Activated CD4-positive, alpha-beta T cell treated with anti-CD3 and anti-CD28 coated beads, Interleukin-2, amount 50 U/mL, for 4 hours (primary cell): ENCODE results near the gene DGAT2L6.

Experiments
- DNase-seq, 2 experiments: peaks; one replicate each; pipeline ENCODE4 v3.0.0-alpha.2; 2020

The DGAT2L6 gene, protein sequence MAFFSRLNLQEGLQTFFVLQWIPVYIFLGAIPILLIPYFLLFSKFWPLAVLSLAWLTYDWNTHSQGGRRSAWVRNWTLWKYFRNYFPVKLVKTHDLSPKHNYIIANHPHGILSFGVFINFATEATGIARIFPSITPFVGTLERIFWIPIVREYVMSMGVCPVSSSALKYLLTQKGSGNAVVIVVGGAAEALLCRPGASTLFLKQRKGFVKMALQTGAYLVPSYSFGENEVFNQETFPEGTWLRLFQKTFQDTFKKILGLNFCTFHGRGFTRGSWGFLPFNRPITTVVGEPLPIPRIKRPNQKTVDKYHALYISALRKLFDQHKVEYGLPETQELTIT

DNA sequence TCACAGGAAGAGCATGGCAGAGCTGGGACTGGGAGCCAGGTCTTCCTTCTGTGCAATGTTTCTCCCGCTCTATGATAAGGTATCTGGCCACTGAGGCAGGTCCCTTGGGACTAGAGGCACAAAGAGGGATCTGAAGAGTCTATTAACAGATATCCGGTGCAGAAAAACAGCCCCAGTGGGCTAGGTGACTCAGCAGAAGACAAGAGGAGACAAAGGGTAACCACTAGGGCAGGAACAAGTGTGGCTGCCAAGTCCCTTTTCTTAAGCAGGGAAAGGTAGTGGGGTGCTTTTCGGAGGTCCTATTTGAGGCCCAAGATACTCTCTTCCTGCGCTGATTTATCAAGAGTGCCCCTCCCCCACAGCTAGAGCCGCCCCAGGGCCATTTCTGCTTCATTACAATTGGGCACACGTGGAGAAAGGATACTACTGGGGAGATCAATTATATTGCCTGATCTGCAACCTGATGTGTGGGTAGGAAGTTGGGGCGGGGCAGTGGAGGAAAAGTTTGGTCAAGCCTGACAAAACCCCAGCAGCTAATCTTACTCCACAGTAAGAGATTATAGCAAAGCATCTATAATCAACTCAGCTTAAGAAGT, at the start of gene DGAT2L6:
TSS of gene DGAT2L6 (plus strand) at position 546 of the 596 bp plus-strand sequence. CDS start 100 bp downstream, outside the sequence.
- DNase-seq: no peak

DNA sequence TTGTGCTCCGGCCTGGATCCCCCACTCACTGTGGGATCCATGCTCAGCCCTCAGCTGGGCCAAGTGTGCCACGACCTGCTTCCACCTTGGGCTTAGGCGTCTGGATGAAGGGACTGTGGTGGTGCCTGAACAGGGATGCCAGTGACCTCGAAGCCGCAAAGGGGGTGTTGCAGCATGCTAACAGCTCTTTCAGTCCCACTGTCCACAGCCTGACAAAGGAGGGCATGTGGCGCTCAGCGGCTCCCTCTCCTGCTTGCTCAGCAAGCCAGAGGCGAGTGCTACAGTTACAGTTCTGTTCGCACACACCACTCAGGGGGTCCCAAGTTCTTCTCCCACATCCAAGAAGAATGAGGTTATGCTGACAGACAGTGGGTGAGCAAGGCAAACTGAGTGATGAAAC, 49.2 kb upstream of the DGAT2L6 start:
- DNase-seq: no peak

DNA sequence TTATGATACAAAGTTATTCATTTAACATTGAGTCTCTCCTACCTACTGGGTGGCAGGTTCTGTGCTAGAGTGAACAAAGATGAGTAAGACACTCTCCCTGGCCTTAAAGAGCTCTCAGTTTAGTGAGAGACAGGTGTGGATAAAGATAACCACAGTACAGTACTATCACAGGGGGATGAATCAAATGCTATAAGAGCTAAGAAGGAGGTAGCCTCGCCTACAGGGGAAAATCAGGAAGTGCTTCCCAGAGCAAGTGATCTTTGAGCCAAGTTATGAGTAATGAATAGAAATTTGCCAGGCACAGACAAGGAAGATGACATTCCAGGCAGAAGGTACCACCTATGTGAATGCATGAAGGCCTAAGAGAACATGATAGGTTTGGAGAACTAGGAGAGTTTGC, 47.5 kb upstream of the DGAT2L6 start:
- DNase-seq: no peak

DNA sequence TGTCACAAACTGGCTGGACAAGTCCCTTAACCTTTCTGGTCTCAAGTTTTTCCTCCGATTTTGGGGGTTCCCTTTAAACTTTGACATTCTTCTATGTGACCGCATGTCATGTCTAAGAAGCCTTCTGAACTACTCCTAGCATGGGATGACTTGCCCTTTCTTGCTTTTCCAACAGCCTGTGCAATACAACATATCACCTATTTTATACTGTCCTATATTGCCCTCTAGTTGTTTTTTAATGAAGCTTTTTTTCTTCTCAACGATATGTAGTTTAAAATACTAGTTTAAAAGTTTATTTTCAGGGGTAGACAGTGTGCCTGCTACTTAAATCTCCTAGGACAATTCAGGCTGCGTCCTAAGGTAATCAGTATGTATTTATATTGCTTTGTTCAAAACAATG, 45.1 kb upstream of the DGAT2L6 start:
- no peak for DNase-seq

DNA sequence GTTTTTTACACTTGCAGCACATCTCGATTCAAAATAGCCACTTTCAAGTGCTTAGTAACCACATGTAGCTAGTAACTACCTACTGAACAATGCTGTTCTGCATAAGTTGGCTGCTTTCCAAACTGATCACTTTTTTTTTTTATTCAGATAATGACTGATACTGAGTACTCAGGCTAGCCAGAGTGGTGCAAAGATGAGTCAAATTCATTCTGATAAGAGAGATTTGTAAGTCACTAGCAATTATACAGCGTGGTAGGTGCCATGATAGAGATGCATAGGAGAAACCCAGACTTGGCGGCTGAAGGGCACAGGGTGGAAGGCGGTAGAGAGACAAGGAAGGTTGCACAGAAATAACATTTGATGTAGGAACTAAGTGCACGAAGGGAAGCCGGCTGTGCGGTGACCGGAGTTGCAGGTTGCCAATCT, 44.4 kb upstream of the DGAT2L6 start:
- DNase-seq: no peak

DNA sequence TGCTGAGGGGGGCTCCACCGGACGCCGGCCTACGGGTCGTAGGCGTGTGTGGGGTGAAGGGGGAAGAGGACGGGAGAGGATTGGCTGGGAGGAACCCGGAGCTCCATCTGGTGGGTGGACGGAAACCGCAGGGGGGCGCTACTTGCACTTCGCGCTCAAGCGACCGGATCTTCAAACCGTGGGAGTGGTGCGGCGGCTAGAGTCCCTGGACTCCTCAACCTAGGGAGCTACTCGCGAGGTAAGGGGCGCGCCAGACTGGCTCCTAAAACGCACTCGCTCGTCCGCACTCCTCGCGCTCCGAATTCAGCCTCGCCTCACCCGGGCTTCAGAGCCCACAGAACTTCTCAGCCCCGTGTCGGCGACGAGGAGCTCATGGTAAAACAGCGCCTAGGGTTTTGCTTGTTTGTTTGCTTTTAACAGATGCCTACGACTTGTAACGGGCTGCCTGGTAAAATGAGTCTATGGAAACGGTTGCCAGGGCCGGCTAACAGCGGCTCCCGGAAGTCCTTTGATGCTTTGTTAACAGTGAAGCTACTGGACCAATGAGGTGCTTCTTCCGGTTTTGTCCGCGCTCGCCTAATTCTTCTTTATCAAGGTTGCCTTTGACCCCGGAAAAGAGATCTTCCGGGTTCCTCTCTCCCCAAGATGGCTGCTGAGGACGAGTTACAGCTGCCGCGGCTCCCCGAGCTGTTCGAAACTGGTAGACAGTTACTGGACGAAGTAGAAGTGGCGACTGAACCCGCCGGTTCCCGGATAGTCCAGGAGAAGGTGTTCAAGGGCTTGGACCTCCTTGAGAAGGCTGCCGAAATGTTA, 43.8 kb upstream of the DGAT2L6 start, which contains the start of gene IGBP1:
TSS of gene IGBP1 (plus strand) at position 145 of the 813 bp plus-strand sequence. CDS start at position 646, 501 bp downstream.
- peak; percentile 65 to 69 for DNase-seq

DNA sequence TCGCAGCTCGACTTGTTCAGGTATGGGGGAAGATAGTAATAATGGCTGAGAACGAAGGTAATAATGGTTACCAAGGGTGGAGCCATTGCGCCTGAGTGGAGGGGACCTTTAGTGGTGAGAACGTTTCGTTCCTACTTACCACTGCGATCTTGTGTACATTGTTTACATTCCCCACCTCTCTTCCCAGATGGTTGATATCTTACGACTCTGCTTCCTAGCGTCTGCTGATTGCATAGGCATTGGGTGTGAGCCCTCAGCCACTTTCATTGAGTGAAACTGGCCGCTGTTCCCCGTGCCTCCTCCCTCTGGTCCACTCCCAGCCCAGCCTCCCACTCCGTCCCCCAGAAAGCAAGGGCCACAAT, 43.2 kb upstream of the DGAT2L6 start:
- no peak for DNase-seq

DNA sequence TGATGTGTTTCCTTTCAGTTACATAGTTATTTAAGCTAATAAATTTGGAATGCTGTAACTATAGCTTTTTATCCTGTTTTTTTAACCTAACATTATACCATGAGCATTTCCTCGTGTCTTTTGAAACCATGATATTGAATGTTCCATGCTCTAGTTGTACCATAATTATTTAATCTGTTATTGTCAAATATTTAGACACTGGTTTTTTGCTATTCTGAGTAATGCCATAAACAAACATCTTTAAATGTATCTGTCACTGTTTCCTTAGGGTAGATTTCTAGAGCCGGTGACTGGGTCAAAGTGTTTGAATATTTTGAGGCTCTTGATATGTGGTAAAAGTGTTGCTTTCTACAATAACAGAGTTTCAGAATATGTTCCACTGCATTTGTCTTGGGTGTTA, 38.7 kb upstream of the DGAT2L6 start:
- no peak for DNase-seq

DNA sequence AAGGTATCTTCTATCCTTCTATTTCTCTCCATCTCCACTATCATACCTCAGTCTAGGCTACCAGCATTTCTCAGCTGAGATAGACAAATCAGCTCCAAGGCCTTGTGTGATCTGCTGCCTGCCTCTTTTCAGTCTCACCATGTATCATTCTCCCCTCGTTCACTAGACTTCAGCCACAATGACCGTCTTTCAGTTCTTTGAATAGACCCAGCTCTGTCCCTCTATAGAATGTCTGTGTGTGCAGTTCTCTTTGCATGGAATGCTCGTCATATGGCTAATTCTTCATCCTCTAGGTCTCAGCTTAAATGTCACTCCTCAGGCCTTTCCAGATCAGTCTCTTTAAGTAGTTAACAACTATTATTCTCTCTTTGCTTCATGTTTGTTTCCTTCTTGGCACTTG, 37.5 kb upstream of the DGAT2L6 start:
- no peak for DNase-seq

DNA sequence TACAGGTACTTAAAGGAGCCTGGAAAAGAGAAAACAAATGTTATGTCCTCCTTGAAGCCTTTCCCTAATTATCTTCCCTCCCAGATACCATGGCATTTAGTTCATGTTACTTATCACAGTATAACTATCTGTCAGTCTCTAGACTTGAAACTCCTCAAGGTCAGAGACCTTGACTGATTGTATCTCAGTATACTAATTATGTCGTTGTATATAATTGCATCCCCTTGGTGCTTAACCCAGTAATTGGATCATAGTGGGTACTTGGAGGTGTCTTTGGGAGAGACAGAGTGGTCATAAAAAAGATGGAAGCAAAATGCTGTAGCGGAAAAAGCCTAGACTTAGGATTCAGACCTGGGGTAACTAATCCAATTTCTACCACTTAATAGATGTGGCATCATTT, 35.9 kb upstream of the DGAT2L6 start:
- no peak for DNase-seq

DNA sequence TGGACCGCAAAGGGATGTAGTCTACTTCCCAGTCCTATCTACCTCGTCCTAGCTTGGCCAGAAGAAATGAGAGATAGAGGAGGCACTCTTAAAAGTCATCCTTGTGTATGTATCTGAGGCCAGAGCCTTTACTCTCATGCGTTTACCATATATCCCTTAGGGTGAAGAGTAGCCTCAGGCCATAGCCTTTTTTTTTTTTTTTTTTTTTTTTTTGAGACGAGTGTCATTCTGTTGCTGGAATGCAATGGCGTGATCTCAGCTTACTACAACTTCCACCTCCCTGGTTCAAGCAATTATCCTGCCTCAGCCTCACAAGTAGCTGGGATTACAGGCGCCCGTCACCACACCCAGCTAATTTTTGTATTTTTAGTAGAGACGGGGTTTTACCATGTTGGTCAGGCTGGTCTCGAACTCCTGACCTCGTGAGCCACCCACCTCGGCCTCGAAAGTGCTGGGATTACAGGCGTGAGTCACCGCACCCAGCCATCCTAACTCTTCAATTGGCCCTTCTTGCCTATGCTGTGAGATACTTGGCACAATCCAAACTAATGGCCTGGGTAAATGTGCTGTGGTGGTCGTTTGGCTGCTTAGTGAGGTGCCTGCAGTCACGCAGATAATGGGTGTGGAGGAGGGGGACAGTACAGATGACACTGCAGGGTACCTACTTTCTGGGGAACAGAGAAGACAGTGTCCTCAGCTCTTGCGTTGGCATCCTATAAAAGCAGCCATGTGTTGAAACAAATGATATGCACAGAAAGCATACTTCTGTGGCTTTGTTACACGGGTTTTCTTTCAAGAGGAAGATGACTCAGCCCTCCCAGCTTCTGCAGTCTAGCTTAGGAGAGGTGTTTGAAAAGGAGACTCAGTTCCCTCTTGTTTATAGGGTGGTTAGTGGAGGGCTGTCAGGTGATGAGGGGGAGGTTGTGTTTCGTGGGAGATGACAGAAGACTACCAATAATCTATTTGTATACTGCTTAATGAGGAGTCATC, 10.4 kb upstream of the DGAT2L6 start:
- no peak for DNase-seq

DNA sequence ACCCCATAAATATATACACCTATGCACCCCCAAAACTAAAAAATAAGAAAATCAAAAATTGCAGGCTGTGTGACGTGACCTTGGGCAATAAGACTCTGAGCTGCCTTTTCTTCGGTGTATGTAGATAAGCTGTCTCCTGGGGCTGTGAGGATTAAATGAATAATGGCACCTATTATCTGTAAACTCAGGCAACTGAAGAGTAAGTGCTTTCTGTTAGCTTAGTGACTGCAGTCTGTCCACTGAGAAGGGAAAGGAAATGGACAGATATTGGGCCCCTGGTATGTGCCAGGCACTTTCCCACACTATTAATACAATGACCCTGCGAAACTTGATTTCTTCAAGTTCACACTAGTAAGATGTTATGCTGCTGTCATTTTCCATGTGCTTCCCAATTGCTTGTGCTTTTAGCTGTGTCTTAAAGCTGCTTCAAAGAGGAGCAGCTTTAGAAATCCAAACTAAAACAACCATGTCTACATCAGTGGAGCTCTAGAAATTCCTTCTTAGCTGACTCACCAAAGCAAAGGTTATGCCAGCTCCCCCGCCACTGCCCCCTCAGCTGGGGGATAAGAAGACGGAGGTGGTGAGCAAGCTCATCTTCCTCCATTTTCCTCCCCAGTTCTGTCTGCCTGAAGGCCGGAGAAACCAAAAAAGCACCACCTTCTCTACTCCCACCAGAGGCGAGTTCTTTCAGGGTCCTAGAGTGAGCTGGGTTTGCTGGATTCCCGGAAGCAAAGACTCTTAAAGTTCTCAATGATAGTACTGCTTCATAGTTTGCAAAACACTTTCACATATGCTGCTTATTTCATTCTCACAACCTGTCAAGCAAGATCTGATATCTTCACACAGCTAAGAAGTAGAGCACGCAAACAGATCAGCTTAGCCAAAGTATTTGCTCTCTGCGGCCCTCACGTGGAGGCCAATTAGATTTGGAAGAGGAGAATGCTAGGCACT, 8.8 kb upstream of the DGAT2L6 start:
- DNase-seq: no peak

DNA sequence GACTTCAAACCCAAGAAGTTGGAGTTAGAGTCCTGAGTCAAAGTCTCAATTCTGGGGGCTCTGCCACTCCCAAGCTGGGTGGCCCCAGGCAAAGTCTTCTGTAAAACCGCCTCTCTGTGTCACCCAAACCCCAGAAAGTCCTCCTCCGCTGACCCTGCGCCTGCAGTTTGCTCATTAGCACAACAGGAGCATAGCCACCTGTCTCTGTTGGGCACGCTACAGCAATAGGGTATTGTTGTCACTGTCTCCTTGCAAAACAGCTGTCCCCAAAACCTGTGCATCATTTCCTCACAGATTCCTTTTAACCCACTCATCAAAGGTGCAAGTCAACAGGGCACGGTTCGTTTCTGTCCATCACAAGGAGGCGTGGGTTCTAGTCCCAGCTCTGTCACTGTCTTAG, 8.0 kb upstream of the DGAT2L6 start:
- no peak for DNase-seq

DNA sequence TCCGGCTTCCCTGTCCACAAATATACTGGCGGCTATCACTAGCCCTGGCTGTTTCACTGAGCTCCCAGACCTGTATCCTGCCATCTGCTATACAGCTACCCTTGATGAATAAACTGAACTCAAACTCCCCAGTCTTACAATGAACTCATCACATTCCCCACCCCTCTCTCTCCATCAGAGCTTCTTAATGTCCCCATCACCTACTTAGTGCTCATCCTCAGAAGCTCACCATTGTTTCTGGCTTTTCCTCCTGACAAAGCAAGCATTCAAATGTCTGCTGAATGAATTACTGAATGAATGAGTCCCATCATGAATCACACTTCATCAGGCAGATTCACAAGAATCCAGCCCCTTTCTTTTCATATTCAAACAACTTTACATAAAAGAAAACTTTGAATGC, 5.7 kb upstream of the DGAT2L6 start:
- DNase-seq: no peak

DNA sequence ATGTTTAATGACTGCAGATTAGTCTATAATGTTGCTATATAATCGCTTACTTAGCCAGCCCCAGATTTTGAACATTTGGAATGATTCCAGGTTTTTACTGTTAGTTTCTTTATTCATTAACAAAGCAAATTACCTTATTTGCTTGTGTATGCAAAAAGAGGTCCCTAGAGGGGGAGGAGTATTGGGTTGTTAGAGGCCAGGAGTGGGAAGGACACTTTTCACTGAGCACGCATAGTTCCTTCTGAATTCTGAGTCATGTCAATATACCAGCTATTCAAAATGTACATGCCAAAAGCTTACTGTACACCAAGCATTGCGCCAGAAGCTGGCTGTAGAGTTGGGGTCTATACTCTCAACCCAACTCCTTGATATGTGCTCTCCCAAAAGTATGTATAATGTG, 5.1 kb upstream of the DGAT2L6 start:
- no peak for DNase-seq

DNA sequence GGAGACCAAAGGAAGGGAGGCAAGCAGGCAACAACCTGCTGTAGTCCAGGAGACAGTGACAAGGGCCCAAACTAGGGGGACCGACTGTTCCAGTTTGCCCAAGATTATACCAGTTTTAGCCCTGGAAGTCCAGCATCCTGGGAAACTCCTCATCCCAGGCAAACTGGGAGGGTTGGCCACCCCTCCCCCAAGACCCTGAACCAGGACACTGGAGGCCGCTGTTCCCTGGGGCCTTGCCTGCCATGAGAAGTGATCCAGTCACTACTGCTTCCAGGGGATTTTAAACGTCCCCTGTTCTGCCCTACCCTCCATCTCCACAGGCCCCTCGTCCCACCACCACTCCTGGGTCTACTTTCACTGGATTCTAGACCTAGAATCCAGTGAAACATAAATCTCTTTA, 4.3 kb upstream of the DGAT2L6 start:
- DNase-seq: no peak

DNA sequence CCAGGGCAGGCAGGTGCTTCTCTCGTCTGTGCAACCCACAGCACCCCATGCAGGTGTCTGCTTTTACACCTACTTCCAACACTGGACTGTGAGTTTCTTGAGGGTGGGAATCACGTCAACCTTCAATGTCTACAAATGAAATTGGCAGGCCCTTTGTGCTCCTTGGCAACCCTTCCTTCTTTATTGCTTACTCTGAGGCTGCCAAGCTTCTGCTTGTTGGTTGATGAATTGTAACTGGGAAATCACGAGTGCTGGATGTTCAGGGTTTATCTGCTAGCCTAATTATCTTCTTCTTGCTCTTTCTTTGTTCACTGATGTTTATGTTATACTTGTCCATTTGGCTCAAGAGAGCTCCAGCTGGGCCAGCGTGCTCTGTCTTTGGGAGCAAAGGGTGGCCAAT, 2.5 kb upstream of the DGAT2L6 start:
- no peak for DNase-seq

DNA sequence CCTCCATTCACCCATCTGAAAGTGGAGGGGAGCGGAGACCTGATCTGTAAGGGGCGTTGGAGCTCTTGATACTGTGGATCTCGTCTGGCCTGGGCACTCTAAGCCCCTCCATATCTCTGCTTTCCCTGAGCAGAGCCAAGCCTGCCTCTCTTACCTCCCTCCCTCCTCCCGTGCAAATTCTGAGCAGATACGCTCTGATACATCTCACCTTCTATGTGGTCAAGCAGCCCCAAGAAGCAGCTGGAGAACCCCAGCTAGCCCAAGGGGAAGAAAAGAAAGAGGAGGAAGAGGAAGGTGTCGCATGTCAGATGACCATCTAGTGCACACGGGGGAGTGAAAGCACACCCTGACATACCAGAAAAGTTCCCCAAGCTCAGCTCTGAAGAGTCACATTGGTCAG, 1.9 kb upstream of the DGAT2L6 start:
- no peak for DNase-seq

DNA sequence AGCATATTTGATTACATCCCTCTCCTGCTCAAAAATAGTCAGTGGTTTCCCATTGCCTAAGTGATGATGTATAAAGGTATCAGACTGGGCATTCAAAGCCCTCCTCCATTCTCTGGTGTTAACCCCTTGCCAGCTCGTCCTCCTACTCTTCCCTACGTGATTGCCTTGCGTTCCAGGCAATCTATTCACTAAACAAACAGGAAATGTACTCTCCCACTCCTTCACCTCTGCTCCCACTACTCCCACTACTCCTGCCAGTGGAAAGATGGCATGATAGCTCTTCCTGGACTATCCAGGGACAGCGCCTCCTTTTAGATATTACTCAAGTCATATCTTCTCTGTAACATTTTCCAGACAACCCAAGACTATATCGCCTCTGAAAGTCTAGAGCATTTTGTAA, 5.8 kb downstream of the DGAT2L6 start:
- DNase-seq: no peak

DNA sequence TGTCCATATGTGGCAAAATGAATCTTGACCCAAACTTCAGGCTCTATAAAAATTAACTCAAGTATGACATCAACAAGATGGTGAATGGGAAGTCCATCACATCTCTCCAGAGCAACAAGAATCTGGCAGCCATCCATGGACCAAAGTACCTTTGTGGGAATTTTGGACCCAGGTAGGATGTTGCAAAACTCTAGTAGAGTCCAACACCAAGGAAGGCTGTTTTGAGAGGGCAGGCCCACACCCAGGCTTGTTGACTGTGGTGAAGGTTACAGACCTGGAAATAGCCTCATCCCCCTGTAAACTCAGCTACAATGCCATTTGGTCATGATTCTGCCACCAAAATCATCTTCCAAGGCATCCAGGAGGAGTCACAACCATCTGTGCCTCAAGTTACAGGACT, 12.9 kb downstream of the DGAT2L6 start:
- DNase-seq: no peak

DNA sequence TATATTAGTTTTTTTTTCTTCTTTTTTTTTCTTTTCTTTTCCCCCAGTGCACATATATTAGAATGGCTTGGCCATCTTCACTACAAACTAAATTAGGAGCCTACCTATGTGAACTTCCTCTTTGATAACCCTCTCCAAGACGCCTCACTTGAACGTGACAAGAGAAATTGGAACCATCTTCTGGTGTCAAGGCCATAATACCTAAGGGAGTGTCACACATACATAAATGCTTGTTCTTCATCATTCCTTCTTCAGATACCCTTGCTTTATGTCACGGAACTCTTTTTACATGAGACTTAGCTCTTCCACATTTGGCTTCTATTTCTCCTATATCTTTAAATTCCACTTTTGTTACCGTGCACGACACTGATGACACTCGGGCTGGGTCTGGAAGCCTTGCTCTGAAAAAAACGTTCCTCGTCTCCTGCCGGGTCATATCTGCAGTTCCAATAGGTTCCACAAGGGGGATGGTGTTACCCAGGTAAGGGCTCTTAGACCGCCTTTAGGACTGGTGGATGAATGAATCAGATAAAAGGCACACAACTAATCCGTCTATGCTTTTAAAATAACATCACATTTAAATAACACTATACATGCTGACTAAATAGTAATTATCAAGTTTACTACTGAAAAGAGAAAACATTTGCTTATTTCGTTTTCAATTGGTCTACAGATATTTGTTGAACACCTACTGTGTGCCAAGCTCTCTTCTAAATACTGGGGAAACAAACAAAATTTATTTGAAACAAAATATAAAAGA, 19.9 kb downstream of the DGAT2L6 start:
- peak; percentile 44 to 56 for DNase-seq
